ENCODE data around the gene SIX4. TPM values are rescaled to one million over a fixed set of nuclear protein-coding genes. Genes with fewer than 3 reads are reported as not detected.

SIX4 gene
- total RNA-seq, 1 donor from 2014 or later, result 11.7 TPM

DNA sequence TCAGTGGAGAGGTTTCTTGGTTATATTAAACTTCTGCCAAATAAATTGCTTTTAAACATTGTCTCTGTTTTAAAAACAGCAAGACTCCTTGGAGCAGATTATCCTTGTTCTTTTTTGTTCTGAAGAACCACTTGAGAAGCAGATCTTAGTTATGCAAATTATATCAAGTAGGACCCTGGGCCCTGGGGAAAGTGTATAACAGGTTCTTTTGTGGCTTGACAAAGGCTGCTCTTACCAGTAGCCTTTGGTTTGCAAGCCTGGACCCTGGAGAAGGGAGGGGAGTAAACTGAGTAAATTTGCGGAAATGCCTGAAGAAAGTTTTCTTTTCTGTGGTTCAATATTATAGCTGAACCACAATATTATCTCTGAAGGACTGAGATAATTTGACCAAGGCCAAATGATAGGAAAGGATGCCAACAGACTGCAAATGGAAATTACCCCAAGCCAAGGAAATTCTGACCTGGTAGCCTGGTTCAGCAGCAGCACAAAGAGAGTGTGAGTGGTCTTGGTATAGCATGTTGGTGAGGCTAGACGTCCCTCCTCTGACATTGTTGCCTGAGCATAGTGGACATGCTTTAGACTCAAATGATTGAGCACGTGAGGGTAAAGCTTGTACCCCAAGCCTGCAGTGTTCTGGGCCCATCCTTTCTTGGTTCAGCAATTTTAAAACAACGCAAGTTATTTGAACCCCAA, 44.4 kb downstream of the SIX4 start:
- no peaks in the 10 kb centered on the region for H3K36me3 ChIP-seq (ENCODE audit: control insufficient read depth, insufficient read depth, low read length)
- H3K27me3 ChIP-seq (ENCODE audit: control insufficient read depth, insufficient read depth, low read length), result no peaks in the 10 kb centered on the region
- DNase-seq (ENCODE audit: low read depth), result no peak
- TF ChIP-seq, protein P1, sequence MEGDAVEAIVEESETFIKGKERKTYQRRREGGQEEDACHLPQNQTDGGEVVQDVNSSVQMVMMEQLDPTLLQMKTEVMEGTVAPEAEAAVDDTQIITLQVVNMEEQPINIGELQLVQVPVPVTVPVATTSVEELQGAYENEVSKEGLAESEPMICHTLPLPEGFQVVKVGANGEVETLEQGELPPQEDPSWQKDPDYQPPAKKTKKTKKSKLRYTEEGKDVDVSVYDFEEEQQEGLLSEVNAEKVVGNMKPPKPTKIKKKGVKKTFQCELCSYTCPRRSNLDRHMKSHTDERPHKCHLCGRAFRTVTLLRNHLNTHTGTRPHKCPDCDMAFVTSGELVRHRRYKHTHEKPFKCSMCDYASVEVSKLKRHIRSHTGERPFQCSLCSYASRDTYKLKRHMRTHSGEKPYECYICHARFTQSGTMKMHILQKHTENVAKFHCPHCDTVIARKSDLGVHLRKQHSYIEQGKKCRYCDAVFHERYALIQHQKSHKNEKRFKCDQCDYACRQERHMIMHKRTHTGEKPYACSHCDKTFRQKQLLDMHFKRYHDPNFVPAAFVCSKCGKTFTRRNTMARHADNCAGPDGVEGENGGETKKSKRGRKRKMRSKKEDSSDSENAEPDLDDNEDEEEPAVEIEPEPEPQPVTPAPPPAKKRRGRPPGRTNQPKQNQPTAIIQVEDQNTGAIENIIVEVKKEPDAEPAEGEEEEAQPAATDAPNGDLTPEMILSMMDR (IDR thresholded peaks at IDR 0.05; ENCODE audit: insufficient read depth, low read length, poor library complexity, severe bottlenecking), result no peak
- no peak overlapping the region for H3K4me3 ChIP-seq (ENCODE audit: low read depth, low read length)

DNA sequence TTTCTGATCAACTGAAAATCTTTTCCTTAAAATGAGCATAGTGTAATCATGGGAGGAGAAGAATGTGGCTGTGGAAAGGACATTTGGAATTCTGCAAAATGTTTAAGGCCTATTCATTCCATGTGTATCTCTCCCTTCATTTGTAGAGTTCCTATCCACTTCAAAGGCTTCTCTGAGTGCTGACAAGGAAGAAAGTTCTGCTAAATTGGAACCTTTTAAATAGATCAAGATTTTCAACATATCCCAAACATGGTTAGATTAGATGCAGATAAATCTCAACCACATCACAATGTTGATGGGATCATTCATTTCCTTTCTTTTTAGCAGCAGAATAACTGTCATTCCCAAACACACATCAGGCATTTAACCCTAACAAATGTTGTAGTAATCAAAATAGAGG, 46.5 kb downstream of the SIX4 start:
- Histone ChIP-seq H3K36me3 (ENCODE audit: control insufficient read depth, insufficient read depth, low read length) (no peaks in the 10 kb centered on the region), H3K27me3 (ENCODE audit: control insufficient read depth, insufficient read depth, low read length) (no peaks in the 10 kb centered on the region)
- DNase-seq (ENCODE audit: low read depth), result no peak

DNA sequence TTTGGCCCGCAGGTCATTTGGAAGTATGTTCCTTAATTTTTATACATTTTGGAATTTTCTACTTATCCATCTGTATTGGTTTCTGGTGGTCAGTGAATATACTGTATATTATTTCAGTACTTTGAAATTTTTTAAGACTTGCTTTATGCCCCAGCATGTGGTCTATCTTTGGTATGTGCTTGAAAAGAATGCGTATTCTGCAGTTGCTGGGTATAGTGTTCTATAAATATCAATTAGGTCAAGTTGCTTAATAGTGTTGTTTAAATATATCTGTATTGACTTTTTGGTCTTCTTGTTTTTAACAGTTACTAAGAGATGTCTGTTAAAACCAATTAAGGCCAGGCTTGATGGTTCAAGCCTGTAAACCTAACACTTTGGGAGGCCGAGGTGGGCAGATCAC, 53.2 kb downstream of the SIX4 start:
- H3K36me3 ChIP-seq (ENCODE audit: control insufficient read depth, insufficient read depth, low read length), result no peaks in the 10 kb centered on the region
- TF ChIP-seq, protein P1 (IDR thresholded peaks at IDR 0.05; ENCODE audit: insufficient read depth, low read length, poor library complexity, severe bottlenecking), result no peak
- H3K27me3 ChIP-seq (ENCODE audit: control insufficient read depth, insufficient read depth, low read length), result no peaks in the 10 kb centered on the region

More for the DNA sequence above, 46.5 kb downstream of the SIX4 start:
- H3K4me3 ChIP-seq (ENCODE audit: low read depth, low read length), result no peak overlapping the region
- TF ChIP-seq, protein P1 (IDR thresholded peaks at IDR 0.05; ENCODE audit: insufficient read depth, low read length, poor library complexity, severe bottlenecking), result no peak

DNA sequence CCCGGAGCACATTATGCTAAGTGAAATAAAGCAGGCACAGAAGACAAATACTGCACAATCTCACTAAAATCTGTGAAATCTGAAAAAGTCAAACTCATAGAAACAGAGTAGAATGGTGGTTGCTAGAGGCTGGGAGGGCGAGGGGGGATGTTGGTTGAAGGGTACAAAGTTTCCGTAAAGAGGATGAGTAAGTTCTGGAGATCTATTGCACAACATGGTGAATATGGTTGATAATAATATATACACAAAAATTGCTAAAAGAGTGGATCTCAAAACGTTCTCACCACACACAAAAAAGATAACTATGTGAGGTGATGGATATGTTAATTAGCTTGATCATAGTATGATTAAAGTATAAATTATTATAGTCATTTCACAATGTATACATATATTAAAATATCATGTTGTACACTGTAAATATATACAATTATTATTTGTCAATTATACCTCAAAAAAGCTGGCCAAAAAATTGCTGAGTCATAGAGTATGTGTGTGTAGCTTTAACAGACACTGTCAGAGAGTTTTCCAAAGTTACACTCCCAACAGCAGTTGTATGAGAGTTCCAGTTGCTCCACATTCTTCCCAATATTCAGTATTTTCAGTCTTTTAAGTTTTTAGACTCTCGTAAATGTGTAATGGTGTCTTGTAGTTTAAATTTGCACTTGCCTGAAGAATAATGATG, 55.6 kb downstream of the SIX4 start:
- no peaks in the 10 kb centered on the region for H3K27me3 ChIP-seq (ENCODE audit: control insufficient read depth, insufficient read depth, low read length)
- H3K4me3 ChIP-seq (ENCODE audit: low read depth, low read length), result no peak overlapping the region
- DNase-seq (ENCODE audit: low read depth), result no peak
- TF ChIP-seq, protein P1 (IDR thresholded peaks at IDR 0.05; ENCODE audit: insufficient read depth, low read length, poor library complexity, severe bottlenecking), result no peak
- H3K36me3 ChIP-seq (ENCODE audit: control insufficient read depth, insufficient read depth, low read length), result no peaks in the 10 kb centered on the region

More for the DNA sequence above, 53.2 kb downstream of the SIX4 start:
- no peak for DNase-seq (ENCODE audit: low read depth)
- H3K4me3 ChIP-seq (ENCODE audit: low read depth, low read length), result no peak overlapping the region

DNA sequence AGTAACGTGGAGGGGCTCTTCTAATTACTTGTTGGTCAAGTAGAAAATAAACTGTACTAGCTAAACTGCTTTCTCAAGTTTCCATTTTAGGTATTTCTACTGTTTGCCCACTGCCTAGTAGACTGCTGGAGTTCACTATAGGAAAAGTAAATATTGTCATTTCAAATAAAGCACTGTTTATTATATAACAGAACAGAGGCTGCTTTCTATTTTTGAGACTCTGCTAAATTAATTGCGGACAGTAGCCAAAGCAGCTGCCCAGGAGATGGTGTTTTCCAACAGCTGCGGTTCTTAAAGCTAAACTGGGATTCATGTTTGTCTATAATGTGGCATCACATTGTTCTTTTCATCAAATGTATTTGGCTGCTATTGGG, 59.0 kb downstream of the SIX4 start:
- no peak for DNase-seq (ENCODE audit: low read depth)
- Histone ChIP-seq H3K27me3 (ENCODE audit: control insufficient read depth, insufficient read depth, low read length) (no peaks in the 10 kb centered on the region), H3K36me3 (ENCODE audit: control insufficient read depth, insufficient read depth, low read length) (no peaks in the 10 kb centered on the region), H3K4me3 (ENCODE audit: low read depth, low read length) (no peak overlapping the region)
- TF ChIP-seq, protein P1 (IDR thresholded peaks at IDR 0.05; ENCODE audit: insufficient read depth, low read length, poor library complexity, severe bottlenecking), result no peak
